ENCODE results near the gene NRCAM.
"Not testable (repeated sequence)": the region's sequence is repeated elsewhere in the genome, so short reads cannot be mapped to it uniquely, and the experiment has no call there.

Gene NRCAM

DNA sequence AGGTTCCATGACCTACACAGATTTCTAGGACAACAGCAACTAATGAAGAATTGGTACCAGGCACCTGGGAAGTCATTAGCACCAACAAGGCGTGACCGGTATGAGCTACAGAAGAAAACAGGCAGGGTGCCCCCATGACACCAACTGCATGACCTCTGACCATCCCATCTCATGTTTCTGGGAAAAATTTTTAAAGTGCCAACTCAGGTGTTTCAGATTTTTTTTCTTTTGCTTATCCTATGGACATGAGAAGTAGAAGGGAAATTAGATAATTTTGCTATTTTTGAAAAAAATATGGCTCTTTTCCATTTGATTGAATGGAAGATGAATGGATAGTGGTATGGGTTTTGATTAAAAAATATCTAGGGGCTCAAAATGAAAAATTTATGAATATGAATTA is 154.8 kb downstream of the NRCAM start:
- no peak for DNase-seq

DNA sequence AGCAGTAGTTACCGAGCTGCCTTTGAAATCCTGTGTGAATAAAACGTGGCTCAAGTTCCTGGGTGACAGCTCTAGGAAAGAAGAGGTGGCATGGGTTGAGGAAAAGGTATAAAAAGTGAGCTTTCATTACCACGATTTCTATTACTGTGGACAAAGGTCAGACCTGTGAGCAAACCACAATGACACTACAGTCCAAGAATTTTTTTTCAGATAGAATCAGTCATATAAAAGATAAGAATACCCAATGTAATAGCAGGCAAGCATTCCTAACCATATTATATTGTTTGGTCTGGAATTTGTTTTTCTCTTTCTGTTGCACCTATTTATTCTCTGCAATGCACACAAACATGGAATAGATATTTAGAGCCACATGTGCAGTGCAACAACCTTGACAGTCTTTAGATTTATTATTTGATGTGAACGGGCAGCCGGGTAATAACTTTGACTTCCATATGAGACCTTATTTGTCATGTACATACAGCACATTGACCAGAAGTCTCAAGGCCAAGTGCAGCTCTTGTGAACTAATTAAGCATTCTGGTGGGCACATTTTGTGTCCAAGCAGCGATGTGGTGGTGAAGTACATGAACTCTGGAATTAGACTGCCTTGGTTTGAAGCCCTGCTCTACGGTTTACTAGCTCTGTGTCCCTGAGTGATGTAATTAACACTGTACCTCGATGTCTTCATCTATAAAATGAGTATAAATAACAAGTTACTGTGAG is 156.8 kb downstream of the NRCAM start:
- no peak for DNase-seq

DNA sequence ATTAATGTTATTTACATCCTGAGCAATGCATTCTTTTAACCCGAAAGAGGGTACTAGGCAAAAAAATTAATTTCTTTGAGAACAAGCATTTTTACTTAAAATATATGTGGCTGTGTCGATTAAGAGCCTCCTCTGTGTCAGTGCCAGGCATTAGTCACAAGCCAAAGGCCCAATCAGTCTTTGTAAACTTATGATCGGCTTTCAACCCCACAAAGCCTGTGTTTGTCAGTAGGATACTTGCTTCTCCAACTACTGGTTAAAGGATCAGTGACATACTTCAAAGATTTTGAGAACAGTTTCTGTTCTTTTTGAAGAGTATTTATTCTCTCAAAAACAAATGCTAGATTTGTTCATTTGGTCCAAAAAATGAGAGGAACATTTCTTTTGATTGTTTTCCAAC is 159.3 kb downstream of the NRCAM start:
- DNase-seq = no peak

DNA sequence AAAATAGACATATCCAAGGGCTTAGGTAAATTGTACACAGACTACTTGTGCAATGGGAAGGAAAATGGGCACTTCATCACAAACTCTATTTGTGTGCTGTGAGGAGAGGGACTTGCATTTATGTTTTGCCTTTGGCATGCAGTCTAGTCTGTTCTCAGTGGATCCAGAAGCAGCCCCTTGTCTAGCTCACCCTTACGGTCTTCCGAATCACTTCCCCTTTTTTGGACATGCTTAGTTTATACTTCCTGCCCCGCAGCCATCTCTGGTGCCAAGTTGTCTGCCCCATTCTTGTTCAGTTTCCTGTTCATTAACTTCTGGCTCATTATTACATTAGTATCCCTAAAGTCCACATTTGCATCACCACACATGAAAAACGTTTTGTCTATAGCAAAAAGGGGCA is 161.6 kb downstream of the NRCAM start:
- DNase-seq = no peak

DNA sequence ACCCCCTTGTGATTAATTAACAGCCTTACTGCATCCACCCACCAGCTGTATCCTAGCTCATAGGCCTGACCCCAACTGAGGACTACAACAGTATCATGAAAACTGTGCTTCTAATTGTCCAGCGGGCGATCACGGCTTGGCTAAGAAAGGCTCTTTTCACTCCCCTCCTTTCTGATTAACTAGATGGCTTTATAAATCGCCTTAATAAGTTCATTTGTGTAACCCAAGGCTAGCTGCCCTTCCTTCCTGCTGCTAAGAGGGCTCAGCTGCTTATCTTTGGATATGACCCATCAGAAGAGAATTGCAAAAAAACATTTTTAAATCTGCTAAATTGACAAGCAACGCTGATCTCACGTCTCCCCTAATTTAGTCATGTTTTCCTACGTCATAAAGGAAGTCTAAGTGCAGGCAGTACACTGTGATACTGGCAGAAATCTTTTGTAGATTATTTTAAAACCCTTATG is 163.1 kb downstream of the NRCAM start:
- DNase-seq = no peak

DNA sequence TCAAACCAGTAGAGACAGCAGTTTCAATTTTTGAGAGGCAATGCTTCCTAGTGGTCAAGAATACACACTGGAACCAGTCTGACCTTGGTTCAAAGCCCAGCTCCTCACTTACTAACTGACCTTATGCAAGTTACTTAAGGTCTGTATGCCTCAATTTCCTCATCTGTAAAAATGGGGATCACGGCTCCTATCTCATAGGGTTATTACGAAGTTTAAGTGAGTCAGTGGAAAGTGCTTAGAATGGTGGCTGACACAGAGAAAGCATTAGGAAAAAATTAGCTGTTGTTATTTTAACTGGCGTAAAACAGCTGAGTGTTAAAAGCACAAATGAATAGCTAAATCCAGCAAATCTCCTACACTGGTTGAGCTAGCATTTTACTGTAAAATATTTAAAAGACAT is 163.7 kb downstream of the NRCAM start:
- DNase-seq = no peak

DNA sequence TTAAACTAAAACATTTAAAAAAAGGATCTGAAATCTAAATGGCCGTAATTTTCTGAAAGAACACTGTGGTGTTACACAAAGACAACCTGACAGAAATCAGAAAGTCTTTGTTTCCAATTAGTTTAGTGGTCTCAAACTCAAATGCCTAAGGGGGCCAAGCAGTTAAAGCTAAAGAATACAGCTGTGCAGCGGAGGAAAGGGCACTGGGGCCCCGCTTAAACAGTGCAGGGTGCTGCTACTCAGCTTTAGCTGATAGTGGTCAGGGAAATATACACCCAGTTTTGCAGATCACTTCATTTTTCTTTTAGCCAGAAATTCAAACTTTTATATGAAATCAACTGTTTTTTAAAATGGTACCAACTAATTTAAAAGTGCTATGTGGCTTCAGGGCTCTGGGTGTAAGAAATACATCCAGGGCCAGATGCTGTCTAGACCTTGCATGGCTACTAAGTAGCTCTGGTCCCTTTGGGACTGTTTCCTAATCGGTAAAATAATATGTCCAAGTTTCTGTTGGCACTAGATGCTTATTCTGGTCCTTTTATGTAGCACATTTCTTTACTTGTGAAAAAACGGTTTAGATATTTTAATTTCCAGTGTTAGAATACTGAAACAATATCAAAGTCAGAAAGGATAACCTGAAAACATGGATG is 164.3 kb downstream of the NRCAM start:
- DNase-seq = no peak

DNA sequence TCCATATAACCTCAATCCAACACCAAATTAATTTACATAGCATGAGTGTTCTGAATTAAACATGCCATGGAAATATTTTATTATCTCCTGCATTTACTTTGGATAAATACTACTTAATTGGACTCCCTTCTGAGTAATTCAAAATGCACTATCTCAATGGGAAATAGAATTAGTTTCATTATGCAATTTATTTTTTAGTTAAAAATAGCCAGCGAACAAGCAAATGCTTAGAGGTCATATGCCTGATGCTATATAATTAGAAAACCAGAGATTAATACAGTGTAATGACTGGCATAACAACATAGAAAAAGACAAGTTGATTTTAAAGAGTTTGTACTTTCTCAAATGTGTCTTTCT is 165.1 kb downstream of the NRCAM start:
- DNase-seq = no peak

DNA sequence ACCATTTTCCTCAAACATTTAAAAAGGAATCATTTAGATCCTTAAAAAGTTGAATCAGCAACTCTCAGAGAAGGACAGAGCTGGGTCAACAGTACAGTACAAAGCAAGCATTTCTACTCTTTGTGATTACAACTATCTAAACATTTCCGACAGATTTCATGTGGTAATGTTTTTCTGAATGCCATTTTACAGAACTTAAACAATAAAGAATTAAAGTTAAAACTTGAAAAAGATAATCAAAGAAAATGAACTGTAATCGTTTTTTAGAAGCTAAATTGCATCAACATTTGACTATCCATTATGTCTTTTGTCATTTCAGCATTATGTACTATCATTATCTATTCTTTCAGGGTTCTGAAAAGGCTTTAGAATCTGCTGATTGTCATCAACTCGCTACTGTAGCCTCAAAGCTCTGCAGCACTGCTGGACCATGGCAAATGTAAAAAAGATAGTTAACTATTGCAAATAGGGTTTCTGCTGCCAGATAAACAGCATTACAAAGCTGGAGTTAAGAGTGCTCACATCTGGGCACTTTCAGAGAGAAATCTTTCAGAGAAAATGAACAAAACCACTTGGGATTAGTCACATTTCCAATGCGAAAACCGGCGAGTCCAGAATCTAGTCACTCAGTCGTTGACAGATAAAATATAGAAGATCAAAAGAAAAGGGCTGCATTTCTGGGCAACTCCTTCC is 165.6 kb downstream of the NRCAM start:
- DNase-seq = no peak

DNA sequence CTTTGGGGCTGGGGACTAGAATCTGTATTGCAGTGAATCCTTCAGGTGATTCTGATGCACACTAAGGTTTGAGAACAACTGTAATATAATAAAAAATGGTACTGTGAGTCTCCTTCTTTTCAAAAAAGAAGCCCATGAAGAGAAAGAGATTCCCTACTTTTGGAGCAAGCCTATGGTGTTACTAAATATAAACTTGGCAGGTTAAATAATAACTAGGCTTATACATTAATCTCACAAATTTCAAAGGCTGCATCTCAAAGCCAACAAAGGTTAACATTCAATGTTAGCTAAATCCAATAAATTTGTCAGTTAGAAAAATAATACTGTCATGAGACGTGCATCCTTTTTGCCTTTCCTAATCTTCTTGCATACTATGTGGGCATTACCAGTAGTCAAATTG is 166.4 kb downstream of the NRCAM start:
- no peak for DNase-seq

DNA sequence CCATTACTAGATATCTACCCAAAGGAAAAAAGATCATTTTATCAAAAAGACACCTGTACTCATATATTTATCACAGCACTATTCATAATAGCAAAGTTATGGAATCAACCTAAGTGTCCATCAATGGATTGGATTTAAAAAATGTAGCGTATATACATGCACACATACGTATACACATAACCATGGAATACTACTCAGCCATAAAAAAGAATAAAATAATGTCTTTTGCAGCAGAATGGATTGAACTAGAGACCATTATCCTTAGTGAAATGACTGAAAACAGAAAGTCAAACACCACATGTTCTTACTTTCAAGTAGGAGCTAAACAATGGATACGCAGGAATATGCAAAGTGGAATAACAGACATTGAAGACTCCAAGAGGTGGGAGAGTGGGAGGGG is 168.4 kb downstream of the NRCAM start:
- no peak for DNase-seq

DNA sequence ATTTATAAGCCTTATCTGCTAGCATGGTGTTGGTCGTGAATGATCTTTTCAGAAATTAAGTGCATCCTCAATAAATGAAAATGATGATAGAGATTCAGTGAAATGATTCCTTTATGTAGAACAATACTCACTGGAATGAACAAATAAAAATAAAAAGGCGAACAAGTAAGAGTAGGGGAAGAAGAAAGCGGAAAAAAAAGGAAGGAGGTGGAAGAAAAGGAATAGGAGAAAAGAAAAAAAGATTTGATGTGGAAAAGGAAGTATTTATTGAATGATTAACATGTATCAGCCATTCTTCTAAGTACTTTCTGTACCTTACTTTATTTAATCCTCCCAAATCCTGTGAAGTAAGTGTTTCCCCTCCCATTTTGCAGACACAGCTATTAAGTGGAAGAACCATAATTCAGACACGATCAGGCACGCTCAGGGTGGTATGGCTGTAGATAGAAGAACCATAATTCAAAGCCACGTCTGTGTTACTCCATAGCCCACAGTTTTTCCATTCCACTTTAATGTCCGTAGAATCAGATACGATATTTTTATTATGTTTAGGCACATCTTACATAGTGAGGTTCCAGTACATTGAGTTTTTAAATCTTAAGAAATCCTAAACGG is 169.8 kb downstream of the NRCAM start:
- no peak for DNase-seq

DNA sequence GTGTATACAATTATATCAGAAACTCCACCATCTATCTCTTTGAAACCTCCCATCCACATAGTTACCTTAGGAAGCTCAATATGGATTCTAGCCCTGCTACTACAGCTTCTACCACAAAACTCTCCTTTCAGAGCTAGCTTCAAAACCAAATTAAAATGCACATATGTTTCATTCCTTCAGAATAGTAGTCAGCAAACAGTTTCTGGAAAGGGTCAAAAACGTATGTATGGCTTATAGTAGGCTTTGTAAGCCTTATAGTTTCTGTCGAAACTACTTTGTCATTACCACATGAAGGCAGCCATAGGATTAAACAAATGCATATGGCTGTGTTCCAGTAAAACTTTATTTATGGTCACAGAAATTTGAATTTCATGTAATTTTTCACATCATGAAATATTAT is 170.5 kb downstream of the NRCAM start:
- DNase-seq = no peak

DNA sequence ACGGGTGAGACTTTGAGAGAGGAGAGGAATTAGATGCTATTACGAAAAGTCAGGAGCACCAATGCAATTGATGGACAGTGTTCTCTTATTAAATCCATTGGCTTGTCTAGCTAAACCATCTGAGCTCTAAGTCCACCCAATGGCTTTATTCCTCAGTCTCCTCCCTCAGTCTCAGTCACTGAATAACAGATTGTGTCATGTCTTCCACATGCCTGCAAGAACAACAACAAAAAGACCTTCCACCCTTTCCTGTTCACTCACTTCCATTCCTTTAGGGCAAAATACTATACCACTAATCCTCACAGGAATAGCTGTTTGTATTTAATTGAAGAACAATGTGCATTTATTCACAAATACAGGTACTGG is 171.2 kb downstream of the NRCAM start:
- DNase-seq = no peak

DNA sequence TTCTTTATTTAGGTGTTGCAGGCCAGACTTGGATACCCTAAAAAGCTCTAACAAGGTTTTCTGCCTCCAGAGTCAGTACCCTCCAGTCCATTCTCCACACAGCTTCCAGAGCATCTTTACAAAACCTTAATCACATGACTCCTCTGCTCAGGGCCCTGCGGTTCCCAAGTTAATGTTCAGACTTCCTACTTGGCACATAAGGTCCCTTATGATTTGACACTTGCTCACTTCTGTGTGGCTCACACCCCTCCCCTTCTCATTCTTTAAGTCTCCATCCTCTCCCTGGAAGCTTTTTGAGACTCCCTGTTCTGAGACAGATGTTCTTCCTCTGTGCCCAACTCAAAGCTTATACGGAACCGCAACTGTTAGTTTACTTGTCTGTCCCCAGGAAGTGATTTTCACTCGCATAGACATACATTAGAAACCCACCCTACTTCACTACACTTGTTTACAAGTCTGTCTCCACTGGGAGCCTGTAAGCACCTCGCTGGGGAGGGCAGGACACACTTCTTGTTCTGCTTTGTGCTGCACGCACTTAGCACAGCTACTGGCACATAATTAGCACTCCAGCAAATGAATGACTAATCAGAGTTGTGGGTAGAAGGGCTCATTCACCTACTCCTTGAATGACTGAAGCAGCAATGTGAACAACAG is 171.8 kb downstream of the NRCAM start:
- DNase-seq = no peak

DNA sequence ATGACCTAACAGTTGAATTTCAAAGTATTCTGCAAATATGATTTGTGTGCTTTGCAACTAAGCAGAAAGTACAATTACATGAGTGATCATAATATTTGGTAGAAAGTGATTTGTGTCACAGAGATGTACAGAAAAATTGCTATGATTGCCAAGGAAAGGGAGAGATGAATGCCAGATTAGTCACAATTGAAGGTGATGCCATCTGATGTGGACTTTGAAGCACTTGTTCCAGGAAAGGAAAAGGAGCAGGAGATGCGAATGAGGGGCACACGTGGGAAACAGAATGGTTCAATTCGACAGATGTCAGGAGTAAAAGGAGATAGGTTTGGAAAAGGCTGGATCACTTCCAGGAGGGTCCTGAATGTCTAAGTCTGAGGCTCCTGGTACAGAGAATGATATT is 173.0 kb downstream of the NRCAM start:
- DNase-seq = no peak

DNA sequence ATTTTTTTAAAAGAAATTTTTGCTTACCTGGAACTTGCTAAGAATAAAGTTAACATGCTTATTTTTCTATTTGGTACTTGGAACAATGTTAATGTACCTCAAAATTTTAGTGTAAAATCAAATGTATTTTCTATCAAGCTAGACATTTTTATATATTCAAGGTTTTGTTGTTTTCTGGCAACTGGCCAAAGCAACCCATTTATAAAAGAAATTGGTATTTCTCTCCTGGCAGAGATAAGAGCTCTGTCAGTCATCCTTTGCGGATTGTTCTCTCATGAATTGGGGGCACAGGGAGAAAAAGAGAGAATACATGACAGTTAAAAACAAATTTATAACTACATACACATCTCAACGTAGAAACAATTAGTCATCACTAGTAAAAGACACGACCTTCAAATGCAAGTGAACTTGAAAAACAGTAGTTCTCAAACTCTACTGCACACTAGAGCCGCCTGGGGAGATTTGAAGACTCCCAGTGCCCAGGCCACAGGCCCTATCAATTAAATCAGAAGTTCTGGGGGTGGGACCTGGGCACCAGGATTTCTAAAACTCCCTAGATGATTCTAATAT is 173.7 kb downstream of the NRCAM start:
- DNase-seq = no peak

DNA sequence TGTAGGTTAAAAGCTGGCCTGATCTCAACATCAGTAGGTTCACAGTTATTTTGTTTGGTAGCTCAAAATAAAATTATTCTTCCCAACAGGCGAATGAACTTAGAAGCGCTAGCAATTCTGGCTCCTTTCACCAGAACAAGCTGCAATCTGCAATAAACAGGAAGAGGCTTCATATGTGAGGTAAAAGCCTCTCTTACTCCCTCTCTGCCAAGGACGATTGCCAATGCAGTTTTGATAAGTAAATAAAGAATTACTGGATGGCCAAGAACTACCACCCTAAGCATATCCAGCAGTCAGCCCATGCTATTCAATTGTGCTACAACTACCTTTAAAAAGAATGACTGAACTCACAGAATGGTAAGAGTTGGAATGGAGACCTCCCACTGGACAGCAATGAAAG is 176.1 kb downstream of the NRCAM start:
- DNase-seq = no peak

DNA sequence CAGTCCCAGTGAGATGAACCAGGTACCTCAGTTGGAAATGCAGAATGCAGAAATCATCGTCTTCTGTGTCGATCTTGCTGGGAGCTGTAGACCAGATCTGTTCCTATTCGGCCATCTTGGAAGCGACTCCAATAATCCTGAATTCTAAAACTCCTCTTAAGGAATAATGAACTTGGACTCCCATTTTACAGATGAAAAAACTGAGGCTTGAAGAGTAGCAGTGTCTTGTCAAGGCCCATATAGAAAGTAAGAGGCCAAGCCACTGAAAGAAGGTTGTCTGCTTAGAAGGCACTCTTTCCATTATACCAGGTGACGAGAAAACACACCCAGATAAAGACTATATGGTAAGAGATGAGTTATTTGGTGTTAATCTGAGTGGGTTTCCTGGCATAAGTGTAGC is 177.5 kb downstream of the NRCAM start:
- DNase-seq = no peak

DNA sequence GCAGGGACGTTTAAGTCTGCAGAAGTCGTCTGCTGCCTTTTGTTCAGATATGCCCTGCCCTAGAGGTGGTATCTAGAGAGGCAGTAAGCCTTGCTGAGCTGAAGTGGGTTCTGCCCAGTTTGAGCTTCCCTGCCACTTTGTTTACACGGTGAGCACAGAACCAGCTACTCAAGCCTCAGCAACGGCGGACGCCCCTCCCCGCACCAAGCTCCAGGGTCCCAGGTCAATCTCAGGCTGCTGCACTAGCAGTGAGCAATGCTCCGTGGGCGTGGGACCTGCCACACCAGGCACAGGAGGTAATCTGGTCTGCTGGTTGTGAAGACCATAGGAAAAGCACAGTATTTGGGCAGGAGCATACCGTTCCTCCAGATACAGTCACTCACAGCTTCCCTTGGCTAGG is 178.0 kb downstream of the NRCAM start:
- DNase-seq = no peak

DNA sequence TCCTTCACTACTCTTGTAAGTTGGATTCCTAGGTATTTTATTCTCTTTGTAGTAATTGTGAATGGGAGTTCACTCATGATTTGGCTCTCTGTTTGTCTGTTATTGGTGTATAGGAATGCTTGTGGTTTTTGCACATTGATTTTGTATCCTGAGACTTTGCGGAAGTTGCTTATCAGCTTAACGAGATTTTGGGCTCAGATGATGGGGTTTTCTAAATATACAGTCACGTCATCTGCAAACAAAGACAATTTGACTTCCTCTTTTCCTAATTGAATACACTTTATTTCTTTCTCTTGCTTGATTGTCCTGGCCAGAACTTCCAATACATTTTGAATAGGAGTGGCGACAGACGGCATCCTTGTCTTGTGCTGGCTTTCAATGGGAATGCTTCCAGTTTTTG is 181.8 kb downstream of the NRCAM start:
- DNase-seq = not testable (repeated sequence)

DNA sequence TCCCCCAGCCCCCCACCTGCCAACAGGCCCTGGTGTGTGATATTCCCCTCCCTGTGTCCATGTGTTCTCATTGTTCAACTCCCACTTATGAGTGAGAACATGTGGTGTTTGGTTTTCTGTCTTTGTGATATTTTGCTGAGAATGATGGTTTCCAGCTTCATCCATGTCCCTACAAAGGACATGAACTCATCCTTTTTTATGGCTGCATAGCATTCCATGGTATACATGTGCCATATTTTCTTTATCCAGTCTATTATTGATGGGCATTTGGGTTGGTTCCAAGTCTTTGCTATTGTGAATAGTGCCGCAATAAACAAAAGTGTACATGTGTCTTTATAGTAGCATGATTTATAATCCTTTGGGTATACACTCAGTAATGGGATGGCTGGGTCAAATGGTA is 183.3 kb downstream of the NRCAM start:
- DNase-seq = not testable (repeated sequence)

DNA sequence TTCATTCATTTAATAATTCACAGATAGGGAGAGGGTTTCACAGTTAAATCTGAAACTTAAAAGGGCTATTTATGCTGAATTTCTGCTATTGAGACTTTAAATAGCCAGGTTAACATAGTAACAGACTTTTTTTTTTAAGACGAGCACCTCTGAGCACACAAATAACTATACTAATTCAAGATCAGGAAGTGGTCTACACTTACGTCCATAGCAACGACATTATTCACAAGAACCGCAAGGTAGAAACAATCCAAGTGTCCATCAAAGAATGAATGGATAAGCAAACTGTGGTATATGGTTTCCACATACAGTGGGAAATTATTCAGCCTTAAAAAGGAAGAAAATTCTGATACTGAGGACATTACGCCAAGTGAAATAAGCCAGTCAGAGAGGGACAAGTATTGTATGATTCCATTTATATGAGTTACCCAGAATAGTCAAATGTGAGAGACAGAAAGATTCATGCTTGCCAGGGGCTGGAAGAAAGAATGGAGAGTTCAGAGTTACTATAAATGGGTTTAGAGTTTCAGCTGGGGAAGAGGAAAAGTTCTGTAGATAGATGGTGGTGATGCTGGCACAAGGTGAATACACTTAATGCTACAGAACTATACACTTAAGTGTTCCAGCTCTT is 185.7 kb downstream of the NRCAM start:
- no peak for DNase-seq

All from activated T-cell treated with anti-CD3 and anti-CD28 coated beads for 4 hours (primary cell).